T1000 (cell line): ENCODE data around the gene ZFR2.

Experiments used
- DNase-seq: peaks from one replicate; lab custom pipeline; 2025; ENCODE audit warnings: mixed read lengths; lab: John Stamatoyannopoulos, UW

ZFR2 gene

GRCh38 chr19:3873151-3873550 lies 4.3 kb upstream of the ZFR2 start:
- no peak for DNase-seq

- no peak for DNase-seq
These were observed 668 bp downstream of the ZFR2 start for GRCh38 chr19:3867971-3868769.

- no peak for DNase-seq
These were observed 1.8 kb downstream of the ZFR2 start for GRCh38 chr19:3866910-3867638.

GRCh38 chr19:3863648-3864047 lies 5.2 kb downstream of the ZFR2 start:
- DNase-seq = no peak

- no peak for DNase-seq
These were observed 5.9 kb downstream of the ZFR2 start for GRCh38 chr19:3862826-3863500.

GRCh38 chr19:3860499-3860898 lies 8.3 kb downstream of the ZFR2 start:
- no peak for DNase-seq

- no peak for DNase-seq
These were observed 11.3 kb downstream of the ZFR2 start for GRCh38 chr19:3857449-3858003.

- no peak for DNase-seq
These were observed 13.5 kb downstream of the ZFR2 start for GRCh38 chr19:3855320-3855719.

- DNase-seq = peak; percentile 75
These were observed 16.1 kb downstream of the ZFR2 start for GRCh38 chr19:3852614-3853254.

GRCh38 chr19:3852177-3852511 lies 16.7 kb downstream of the ZFR2 start:
- no peak for DNase-seq

- no peak for DNase-seq
These were observed 17.3 kb downstream of the ZFR2 start for GRCh38 chr19:3851254-3852176.

GRCh38 chr19:3850320-3850972 lies 18.4 kb downstream of the ZFR2 start:
- no peak for DNase-seq

- no peak for DNase-seq
These were observed 19.1 kb downstream of the ZFR2 start for GRCh38 chr19:3849787-3850186.

- no peak for DNase-seq
These were observed 19.7 kb downstream of the ZFR2 start for GRCh38 chr19:3849092-3849491.

GRCh38 chr19:3844596-3844995 lies 24.2 kb downstream of the ZFR2 start:
- DNase-seq = no peak

- DNase-seq = no peak
These were observed 25.9 kb downstream of the ZFR2 start for GRCh38 chr19:3842948-3843347.

GRCh38 chr19:3840804-3841203 lies 28.0 kb downstream of the ZFR2 start:
- no peak for DNase-seq

- no peak for DNase-seq
These were observed 28.9 kb downstream of the ZFR2 start for GRCh38 chr19:3839941-3840340.

- no peak for DNase-seq
These were observed 30.2 kb downstream of the ZFR2 start for GRCh38 chr19:3838661-3839060.

GRCh38 chr19:3837922-3838321 lies 30.9 kb downstream of the ZFR2 start:
- DNase-seq = no peak

- DNase-seq = no peak
These were observed 31.5 kb downstream of the ZFR2 start for GRCh38 chr19:3837332-3837731.
